GM12872 (cell line): ENCODE data around the gene EYS.

Source experiments
- TF ChIP-seq, protein P1 (sequence below): IDR thresholded peaks from 3 replicates; pipeline ENCODE4 v1.5.1; 2011; ENCODE audit warnings: low read depth, mild to moderate bottlenecking, low read length, moderate library complexity; ENCODE audit not compliant: insufficient read depth

Gene EYS

DNA sequence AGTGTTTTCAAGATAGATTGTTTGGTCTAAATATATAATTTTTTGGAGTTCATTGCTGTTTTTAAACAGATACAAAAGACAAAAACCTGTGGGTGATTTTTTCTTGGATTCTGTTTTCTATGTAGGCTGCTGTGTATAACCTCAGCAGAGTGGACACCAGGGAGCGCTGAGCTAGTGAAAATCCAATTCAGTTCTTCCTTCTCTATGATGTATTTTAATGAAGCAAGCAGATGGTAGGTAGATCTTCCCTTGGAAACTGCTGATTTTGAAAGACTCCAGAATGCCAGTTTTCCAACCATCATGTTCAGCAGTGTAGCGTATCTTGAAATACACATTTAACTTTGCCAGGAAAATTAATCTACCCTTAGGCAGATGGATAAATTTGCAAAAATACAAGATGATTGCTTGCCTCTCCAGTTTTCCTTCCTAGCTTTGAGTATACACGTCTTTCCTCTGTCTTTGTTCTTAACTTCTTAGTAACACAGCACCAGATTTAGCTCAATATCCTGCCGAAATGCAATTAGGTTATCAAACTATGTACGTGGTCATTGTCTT, 1893.4 kb downstream of the EYS start:
- TF ChIP-seq, protein P1, sequence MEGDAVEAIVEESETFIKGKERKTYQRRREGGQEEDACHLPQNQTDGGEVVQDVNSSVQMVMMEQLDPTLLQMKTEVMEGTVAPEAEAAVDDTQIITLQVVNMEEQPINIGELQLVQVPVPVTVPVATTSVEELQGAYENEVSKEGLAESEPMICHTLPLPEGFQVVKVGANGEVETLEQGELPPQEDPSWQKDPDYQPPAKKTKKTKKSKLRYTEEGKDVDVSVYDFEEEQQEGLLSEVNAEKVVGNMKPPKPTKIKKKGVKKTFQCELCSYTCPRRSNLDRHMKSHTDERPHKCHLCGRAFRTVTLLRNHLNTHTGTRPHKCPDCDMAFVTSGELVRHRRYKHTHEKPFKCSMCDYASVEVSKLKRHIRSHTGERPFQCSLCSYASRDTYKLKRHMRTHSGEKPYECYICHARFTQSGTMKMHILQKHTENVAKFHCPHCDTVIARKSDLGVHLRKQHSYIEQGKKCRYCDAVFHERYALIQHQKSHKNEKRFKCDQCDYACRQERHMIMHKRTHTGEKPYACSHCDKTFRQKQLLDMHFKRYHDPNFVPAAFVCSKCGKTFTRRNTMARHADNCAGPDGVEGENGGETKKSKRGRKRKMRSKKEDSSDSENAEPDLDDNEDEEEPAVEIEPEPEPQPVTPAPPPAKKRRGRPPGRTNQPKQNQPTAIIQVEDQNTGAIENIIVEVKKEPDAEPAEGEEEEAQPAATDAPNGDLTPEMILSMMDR: no peak

DNA sequence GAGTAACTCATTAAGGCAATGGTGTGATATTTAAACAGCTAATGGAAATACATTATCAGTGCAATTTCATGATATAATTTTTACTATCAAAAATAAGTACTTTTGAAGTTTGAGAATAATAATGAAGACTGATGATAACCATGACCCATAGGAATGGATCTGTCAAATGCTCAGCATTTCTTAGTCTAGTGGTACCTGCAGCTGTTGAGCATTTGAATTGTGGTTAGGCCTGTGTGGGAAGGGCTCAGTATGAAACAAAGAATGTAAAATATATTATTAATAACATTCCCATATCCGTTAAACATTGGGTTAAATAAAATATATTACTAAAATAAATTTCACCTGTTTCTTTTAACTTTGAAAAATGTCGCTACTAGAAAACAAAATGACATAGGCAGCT, 1898.5 kb downstream of the EYS start:
- TF ChIP-seq, protein P1: no peak

DNA sequence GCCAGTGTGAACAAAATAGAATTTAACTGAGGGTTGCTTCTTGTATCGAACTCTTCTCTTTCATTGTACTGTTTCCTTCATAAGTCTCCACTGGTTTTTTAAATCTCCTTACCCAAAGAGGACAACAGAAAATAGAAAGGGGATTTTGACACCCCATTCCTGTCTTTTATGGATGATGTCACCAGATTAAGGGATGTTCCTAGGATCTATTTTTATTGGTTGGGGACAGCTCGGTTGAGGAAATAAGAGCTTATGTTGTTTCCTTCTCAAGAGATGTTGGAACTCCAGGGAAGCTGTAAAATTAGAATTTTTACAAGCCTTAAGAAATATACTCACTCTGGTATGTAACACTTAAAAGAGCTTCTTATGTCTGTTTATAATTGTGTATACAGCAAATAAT, 1900.0 kb downstream of the EYS start:
- TF ChIP-seq, protein P1: no peak

DNA sequence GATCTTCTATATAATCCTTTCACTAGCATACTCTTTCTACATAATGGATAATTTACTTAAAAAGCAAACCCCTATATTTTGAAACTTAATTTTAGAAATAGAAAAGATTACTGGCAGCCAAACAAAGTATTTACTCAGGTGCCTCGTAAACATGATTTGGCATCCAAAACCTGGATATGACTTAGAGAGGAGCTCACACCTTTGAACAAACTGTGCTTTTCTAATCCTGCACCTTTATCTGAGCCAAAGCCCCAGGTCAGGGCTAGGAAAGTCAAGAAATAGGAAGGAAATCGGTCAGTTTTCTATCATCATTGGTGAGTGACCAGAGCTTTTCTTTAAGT, 1900.5 kb downstream of the EYS start:
- TF ChIP-seq, protein P1: no peak

DNA sequence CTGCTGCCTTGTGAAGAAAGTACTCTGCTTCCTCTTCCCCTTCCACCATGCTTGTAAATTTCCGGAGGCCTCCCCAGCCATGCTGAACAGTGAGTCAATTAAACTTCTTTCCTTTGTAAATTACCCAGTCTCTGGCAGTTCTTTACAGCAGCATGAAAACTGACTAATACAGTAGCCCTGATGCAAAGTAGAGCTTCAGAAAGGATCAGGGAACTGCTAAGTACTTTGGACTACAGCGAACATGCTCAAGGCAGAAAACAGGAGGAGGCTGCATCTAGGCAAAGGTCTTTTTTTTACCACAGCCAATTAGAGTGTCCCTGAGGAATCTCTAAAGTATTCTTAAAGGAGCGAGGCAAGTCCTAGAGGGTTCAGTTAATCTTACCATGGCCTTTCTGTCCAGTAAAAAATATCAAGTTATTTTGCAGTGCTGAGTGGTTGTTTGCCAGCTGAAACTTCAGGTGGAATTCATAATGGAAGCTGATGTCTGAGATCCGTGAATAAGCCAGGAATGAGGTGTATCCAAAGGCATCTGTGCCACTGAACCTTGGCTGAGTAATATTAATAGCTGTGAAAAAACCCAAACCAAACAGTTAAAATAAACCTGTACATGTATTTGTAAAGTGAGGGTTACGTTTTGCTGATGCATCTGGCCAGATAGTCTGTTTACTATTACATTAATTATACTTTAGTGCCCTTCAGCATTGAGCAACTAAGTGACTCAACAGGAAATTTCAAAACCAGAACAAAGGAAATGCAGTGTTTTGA, 1901.0 kb downstream of the EYS start:
- TF ChIP-seq, protein P1: no peak

DNA sequence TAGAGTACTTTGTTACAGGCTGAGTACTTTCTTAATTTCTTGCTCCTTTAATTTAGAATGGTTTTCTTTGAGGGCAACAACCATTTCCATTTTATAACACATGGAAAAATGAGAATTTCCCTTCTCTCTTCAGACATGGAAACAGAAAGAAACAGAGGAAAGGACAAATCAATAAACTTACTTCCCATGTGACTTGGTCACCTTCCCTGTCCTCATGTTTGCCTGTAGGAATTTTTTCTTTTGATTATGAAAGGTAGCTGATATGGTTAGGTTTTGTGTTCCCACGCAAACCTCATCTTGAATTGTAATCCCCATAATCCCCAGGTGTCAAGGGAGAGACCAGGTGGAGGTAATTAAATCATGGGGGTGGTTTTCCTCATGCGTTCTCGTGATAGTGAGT, 1901.7 kb downstream of the EYS start:
- TF ChIP-seq, protein P1: no peak

DNA sequence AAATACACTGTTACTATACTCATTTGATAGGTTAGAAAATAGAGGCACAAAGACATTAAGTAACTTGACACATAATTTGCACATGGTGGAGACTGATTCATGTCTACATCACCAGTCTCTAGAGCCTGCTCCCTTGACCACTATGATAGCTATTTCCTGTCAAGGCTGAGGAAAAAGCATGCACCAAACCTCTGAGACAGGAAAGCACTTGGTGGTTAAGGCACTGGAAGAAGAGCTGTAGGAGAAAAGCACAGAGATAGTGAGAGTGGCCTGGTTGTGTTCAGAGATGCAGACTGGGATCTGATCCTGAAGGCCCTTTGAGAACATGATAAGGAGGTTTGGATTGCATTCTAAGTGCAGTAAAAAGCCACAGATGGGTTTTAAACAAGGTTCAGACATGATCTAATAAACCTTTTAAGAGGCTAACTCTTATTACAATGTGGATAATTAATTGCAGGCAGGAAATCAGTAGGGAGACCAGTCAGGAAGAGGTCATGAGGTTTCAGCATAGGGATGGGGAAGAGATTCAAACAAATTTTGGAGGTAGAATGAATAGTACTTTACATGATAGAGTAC, 1902.6 kb downstream of the EYS start:
- TF ChIP-seq, protein P1: no peak
